NCI-H1417 treated with DMSO at 0.1 percent for 48 hours (cell line): ENCODE measurements around the gene DMXL2.
"Not testable (repeated sequence)": the region's sequence is repeated elsewhere in the genome, so short reads cannot be mapped to it uniquely, and the experiment has no call there.

Source experiments
- DNase-seq: peaks from one replicate; lab custom pipeline; 2025; lab: John Stamatoyannopoulos, UW

DMXL2 gene

DNA sequence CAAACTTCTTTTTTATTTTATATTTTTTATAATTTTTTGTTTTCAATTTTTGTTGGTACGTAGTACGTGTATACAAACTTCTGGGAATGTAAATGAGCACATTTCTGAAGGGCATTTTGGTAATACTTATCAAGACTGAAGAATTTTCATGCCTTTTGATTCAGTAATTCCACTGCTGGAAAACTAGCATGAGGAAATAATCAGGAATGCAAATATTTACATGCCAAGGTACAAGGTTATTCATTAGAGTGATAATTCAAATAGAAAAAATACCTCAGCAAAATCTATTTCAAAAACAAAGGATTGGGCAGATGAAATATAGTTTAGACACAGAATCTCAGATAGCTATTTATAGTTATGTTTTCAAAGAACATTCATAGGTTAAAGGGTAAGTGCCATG lies 128.7 kb downstream of the DMXL2 start:
- DNase-seq: no peak

DNA sequence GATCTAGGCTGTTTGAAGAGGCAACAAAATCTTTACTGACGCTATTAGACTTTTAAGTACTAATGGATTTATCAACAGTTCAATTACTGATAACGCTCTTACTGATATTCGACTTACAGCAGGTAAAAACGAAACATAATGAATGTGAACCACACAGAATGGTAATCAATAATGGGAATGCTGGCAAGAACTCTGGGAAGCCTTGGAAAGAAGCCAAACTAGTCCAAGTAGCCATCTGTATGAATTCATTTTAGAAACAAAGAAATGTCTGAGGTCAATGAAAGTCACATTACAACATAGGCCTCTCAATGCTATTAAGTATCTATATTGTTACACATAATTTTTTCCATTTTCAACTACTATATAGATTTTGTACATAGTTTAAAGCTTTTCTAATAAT lies 130.0 kb downstream of the DMXL2 start:
- DNase-seq: no peak

DNA sequence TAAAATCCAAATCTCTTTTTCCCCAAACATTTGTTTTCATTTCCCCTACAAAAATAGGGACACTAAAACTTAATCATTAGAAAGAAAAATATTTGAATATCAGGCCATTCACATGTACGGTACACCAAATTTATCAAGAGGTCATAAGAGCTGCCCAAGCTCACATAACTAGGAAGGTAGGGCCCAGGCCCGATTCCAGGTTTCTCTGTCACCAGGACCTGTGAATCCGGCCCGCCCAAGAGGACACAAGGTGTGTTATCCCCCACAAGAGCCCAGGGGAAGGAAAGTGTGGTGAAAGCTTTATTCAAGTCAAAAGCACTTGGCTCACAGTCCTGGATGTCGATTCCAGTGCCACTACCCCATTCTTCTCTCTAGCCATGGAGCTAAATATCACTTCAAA lies 130.6 kb downstream of the DMXL2 start:
- no peak for DNase-seq

DNA sequence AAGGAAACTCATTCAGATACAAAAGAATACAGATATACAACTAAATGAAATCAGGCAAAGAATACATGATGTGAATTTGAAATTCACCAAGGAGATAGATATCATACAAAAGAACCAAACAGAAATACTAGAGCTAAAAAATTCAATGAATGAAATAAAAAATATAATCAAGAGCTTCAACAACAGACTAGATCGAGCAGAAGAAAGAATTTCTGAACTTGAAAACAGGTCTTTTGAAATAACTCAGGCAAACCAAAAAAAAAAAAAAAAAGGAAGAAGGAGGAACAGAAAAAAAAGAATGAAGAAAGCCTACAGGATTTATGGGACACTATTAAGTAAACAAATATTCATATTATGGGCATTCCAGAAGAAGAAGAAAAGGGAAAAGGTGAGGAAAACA lies 137.8 kb downstream of the DMXL2 start:
- DNase-seq: no peak

DNA sequence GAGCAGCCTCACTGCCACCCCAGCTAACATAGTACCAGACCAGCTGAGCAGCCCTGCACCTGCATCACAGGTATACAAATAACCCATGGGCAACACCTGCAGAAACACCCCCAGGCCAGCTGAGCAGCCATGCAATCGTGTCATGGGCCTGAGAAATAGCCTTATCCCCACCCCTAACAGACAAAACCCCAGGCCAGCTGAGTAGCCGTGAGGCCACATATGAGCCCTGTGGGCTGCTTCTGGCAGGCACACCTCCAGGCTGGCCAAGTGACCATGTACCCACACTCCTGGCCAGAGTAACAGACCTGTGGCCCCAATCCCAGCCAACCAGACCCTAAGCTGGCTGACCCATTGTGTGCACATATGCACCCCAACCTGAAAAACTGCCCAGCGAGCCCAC lies 138.6 kb downstream of the DMXL2 start:
- DNase-seq: no peak

DNA sequence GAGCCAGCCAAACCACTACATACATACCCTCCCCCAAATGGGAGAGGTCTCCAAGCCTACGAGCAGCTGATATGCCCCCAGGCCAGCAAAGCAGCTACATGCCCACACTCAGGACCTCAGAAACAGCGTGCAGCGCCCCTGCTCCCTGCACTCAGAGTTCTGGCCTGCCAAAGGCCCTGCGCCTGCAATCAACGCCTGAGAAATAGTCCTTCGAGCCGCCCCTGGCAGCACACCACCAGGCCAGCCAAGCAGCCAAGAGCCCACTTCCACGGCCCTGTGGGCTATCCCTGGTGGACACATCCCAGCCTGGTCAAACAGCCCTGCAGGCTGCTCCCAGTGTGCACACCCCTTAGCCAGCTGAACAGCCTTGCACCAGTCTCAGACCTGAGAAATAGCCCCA lies 139.1 kb downstream of the DMXL2 start:
- no peak for DNase-seq

DNA sequence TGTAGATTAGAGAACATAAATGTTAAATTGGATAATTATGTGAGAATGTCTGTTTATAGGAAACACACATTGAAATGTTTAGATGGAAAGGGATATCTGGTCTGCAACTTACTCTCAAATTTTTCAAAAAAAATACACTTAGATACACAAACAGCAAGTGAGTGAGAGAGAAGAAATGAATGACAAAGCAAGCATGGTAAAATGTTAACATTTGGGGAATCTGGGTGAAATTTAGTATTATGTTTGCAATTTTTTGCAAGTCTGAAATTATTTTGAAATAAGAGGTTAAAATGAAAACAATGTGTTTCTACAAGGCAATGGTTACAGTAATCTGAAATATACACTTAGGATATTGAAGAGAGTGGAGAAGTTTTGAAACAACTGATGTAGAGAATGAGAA lies 146.8 kb downstream of the DMXL2 start:
- no peak for DNase-seq

DNA sequence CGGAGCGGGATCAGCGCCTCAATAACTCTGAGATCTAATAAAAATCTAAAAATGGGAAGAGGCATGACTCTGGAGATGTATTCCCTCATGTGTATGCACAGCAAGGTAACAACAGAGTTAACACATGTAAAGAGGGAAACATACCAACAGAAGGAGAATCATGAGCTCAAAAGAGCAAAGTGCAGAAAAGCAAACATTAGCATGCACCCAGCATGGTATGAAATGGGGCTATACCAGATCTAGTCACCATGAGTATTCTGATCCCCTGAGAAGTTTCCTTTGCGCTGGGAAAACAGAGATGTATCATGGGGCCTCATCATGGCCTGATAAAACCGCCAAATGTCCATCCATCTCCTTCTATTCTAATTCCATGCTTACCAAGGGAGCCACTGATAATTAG lies 152.1 kb downstream of the DMXL2 start:
- DNase-seq: no peak

DNA sequence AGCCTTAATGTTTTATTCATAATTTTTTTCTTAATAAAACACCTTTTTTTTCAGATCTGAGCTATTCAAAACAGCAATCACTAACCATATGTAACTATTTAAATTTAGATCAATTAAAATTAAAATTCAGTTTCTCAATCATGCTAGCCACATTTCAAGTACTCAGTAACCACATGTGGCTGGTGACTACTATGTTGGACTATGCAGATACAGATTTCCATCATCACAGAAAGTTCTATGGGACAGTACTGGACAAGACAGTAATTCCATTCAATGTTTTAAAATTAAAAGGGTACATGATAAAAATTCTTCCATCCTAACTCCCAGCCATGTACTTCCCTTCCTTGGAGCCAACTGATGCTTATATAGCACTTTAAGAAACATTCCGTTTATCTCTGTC lies 161.8 kb downstream of the DMXL2 start:
- DNase-seq: no peak

DNA sequence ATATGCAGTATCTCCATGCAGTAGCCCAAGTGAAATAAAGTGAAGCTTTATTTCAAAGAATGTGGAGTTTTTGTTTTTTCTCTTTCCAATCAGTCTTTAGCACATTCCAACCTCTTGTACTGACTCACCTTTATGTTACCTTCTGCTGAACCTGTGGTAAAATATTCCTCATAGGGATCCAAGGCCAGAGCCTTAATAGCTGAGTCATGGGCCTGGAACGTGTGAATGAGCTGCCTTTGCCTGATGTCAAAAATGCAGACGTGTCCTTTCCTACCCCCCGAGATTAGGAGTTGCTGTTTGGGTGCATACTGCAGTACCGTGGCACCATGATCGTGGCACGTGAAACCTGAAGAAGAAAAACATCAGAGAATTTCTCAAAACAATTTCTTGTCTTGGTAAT lies 172.6 kb downstream of the DMXL2 start:
- no peak for DNase-seq

DNA sequence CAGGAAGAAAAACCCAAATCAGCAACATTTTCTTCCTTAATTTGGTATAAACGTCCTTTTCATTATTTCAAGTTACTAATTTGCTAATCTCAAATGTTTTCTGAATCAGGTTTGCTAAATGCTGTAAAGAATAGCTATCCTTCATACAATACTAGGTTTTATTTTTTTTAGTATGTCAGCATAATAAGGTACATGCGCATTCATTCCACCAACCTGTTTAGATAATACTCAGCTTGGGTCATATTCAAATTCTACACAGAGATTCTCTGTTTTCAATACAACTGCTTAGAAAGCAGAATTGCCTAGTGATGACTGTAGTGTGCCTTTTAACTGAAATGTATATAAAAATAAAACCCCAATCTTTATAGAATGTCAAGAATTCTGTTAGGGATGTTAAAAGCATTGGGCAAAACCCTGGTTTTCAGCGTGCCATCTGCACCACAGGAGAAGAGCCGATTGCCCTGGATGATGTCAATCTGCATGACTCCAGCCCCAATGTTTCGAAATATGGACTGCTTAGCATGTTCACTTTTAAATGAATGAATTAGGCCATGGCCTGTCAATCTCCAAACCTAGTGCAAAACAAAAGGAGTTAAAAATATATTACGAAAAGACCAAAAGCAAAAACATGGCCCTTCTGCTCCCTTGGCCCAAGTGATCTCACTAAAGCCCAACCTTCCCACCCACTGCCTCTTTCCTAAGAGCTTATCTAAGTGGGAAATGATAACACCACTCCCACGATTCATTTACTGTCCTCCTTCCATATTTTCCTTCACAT lies 173.8 kb downstream of the DMXL2 start:
- DNase-seq: no peak

DNA sequence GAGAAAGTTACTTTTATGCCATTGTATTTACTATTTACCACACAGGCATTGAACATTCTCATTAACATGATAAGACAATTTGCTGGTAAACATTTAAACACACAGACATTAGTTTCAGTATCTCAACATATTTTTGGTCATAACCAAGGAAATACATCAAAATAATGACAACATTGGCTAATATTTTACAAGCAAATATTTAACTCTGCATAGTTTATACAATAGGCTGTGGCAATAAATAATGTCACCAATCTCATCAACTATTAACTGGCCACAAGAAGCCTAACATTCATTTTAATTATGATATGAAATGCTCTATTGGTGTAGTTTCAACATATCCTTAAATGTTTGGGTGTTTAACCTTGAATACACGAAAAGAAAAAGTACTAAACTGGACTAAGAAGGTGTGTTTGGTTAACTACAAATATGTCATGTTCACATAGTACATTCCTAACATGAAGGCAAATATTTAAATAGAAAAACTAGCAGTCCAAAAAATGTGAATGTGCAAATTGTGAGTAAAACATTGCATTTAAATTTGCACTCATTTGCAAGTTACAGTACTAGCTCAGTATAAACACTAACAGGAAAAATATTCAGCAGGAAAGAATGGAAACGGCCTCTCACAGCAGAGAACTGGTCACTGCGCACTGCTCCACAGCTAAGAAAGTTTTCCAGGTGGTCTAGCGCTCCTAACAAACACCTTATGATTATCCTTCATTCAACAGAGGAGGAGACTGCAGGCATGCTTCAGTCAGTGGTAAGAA lies 174.5 kb downstream of the DMXL2 start:
- DNase-seq: no peak

DNA sequence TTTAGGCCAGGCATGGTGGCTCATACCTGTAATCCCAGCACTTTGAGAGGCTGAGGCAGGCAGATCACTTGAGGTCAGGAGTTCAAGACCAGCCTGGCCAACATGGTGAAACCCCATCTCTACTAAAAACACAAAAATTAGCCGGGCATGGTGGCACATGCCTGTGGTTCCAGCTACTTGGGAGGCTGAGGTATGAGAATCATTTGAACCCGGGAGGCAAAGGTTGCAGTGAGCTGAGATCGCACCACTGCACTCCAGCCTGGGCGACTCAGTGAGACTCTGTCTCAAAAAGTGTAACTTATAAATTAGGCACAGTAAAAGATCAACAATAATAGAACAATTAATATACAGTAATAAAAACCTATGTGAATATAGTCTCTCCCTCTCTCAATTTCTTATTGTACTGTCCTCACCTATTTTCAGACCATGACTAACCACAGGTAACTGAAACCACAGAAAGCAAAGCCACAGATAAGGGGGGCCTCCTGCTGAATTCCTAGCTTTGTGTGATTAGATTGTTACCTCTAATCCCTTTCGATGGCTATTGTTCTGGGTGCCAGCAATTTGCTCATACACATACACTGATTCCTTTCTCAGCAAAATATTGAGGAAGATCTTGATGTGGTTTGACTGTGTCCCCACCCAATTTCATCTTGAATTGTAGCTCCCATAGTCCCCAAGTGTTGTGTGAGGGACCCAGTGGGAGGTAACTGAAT lies 176.4 kb downstream of the DMXL2 start:
- DNase-seq: not testable (repeated sequence)

DNA sequence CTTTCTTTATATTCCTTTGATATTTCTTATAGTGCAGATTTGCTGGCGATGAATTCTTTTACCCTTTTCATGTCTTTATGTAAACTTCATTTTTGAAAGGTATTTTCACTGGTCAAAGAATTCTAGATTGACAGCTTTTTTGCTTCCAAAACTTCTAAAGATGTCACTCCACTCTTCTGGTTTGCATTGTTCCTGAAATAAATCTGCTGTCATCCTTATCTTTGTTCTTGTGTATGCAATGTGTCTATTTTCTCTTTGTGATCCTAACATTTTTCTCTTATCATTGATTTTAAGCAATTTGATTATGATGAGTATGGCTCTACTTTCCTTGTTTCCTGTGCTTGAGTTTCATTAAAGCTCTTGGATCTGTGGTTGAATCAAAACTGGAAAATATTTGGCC lies 177.8 kb downstream of the DMXL2 start:
- no peak for DNase-seq

DNA sequence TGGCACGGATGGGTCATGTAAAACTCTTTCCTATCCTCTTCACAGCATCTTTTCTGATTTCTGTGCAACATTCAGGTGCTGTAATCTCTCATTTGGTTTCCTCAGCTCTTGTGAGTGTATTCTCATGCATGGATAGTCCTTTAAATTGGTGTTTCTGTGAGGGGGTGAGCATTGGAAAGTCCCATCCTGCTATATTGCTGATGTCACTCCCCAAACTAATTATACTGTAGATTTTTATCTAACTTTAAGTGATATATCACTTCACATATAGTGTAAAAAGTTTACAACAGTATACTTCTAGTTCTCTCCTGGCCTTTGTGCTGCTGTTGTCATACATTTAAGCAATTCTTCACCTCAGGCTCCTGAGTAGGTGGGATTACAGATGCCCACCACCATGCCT lies 178.5 kb downstream of the DMXL2 start:
- DNase-seq: no peak

DNA sequence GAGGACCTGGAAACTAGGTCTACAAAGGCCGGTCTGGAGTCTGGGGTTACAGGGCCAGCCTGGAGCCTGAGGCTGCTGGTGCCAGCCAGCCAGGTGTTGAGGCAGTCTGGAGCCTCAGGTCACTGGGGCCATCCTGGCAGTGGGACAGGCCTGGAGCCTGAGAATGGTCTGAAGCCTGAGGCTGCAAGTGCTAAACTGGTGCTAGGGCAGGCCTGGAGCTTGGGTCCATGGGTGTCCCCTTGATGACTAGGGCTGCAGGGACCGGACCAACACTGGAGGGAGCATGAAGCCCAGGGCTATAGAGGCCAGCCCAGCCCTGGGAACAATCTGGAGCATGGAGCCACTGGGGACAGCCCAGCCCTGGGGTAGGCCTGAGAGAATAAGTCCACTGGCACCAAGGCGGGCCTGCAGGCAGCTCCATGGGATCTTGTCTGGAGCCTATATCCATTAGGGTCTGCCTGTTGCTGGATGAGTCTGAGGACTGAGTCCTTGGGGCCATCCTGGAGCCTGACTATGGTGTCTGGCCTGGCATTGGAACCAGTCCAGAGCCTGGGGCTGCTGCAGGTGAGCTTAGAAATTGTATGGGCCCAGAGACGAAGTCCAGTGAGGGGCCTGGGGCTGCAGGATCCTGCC lies 179.2 kb downstream of the DMXL2 start:
- DNase-seq: no peak

DNA sequence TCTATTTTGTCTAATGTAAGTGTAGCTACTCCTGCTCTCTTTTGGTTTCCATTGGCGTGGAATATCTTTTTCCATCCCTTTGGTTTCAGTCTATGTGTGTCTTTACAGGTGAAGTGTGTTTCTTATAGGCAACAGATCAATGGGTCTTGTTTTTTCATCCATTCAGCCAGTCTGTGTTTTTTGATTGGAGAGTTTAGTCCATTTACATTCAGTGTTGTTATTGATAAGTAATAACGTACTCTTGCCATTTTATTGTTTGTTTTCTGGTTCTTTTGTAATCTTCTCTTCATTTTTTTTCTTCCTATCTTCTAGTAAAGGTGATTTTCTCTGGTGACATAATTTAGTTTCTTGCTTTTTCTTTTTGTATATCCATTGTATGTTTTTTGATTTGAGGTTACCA lies 184.0 kb downstream of the DMXL2 start:
- no peak for DNase-seq

DNA sequence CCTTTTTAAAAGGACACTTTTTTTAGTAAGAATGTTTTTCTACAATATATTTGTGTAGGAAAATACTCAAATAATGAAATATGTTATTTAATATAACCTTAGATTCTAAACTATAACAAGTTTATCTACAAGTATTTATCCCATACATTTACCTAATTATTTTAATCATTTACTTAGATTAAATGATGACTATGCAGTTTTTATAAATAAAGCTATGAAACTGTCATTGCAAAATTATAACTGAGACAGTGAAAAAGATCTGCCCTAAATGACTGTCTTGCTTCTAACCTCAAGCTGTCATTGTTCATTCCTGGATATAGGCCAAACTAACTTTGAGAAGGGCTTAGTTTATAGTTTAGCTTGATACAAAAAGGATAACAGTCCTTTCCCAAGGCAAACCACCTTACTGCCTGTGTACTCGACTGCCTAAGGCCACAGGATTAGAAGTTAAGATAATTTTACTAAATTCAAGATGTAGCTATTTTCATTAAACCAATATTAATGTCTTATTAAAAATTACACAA lies 197.0 kb downstream of the DMXL2 start:
- DNase-seq: no peak

DNA sequence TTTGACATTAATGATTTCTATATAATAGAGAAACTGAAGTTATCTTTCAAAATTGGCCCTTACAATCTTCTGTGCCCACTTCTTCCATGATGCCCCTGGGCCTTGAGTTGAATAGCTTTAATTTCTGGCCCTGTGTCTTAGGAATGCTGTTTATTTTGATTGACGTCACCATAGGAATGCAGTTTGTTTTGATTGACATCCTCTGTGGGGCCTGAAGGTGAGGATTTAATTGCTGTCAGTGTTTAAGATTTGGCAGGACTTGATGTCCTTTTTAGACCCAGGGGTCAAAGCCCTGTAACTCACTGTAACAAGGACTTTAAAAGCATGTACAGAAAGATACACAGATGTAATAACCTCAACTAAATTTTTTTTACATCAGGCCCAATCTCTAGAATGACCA lies 197.8 kb downstream of the DMXL2 start:
- DNase-seq: no peak

DNA sequence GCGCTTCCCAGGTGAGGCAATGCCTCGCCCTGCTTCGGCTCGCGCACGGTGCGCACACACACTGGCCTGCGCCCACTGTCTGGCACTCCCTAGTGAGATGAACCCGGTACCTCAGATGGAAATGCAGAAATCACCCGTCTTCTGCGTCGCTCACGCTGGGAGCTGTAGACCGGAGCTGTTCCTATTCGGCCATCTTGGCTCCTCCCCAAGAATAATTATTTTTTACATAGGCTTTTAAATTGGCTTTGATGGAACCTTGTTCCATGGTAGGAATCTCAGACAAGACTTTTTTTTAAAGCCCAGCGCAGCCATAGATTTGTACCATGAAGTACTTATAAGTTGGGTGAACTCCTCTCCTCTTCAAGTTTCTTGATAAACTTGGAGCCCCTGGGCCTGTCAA lies 199.5 kb downstream of the DMXL2 start:
- not testable (repeated sequence) for DNase-seq

DNA sequence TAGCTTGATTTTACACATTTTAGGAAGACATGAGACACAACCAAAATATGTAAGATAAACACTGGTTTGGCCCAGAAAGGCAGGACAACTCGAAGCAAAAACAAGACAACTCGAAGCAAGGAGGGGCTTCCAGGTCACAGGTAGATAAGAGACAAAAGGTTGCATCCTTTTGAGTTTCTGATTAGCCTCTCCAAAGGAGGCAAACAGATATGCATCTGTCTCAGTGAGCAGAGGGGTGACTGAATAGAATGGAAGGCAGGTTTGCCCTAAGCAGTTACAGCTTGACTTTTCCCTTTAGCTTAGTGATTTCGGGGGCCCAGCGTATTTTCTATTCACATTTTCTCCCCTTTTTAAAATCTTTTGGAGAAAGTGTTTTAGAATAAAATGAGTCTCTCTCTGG lies 206.4 kb downstream of the DMXL2 start:
- DNase-seq: no peak

DNA sequence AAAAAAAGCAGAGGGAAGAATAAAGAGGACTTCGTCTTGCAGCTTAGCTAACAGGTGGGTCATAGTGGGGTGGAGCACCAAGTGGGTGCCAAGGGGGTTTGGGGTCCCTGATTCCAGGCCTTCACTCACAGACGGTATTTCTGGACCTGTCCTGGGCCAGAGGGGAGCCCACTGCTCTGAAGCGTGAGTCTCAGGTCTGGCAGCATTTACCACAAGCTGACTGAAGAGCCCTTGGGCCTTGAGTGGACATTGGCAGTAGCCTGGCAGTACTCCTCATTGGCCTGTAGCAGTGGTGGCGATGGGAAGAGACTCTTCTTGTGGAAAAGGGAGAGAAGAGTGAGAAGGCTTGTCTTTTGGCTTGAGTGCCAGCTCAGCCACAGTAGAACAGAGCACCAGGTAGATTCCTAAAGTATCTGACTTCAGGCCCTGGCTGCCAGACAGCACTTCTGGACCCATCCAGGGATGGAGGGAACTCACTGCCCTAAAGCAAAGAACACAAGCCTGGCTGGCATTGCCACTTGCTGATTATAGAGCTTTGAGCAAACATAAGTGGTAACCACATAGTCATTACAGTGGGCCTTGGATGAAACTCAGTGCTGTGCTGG lies 208.2 kb downstream of the DMXL2 start:
- DNase-seq: no peak
